Measurements from ENCODE around the gene HSPA9.
"Not testable (repeated sequence)": the region's sequence is repeated elsewhere in the genome, so short reads cannot be mapped to it uniquely, and the experiment has no call there.

Gene HSPA9

DNA sequence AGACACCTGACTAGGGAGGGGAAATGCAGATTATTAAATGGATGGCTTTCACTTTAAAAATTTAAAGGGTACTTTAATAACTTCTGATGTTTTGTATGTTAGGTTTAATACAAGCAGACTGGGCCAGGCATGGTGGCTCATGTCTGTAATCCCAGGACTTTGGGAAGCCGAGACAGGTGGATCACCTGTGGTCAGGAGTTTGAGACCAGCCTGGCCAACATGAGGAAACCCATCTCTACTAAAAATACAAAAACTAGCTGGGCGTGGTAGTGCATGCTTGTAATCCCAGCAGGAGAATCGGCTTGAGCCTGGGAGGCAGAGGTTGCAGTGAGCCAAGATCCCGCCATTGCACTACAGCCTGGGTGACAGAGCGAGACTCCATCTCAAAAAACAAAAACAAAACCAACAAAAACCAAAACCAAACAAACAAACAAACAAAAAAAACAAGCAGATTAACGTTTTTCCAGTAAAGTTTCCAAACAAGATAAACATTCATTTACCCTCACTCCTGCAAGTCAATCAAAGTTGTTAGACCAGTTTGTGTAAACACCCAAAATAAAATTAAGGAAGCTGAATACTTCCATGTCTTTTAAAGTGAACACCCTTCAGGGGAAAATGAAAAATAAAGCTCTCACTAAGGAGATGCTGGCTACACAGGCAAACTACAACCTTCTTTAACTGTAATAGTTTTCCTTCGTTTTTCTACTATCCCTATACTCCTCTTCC is 46.3 kb downstream of the HSPA9 start:
- H3K36me3 ChIP-seq (ENCODE audit: control insufficient read depth, insufficient read depth, low read length) = no peaks in the 10 kb centered on the region
- no peak overlapping the region for H3K27ac ChIP-seq (ENCODE audit: low read length)
- 100% methylated on average over 1 of the region's 7 CpGs for WGBS (ENCODE audit: insufficient coverage, insufficient read length)

GRCh38 chr5:138528208-138528607 is 47.0 kb downstream of the HSPA9 start:
- no peaks in the 10 kb centered on the region for H3K36me3 ChIP-seq (ENCODE audit: control insufficient read depth, insufficient read depth, low read length)
- no CpG with 5 or more reads among the region's 1 CpG for WGBS (ENCODE audit: insufficient coverage, insufficient read length)
- DNase-seq (ENCODE audit: low read depth, low spot score) = no peak
- no peaks in the 10 kb centered on the region for H3K4me1 ChIP-seq (ENCODE audit: control insufficient read depth, insufficient read depth, low read length)
- no peaks in the 10 kb centered on the region for H3K9me3 ChIP-seq (ENCODE audit: control insufficient read depth, insufficient read depth, low read length)
- H3K27me3 ChIP-seq (ENCODE audit: control insufficient read depth, insufficient read depth, low read length) = no peaks in the 10 kb centered on the region
- H3K4me3 ChIP-seq (ENCODE audit: low read length) = no peak overlapping the region
- H3K27ac ChIP-seq (ENCODE audit: low read length) = no peak overlapping the region

More for the DNA sequence above, 46.3 kb downstream of the HSPA9 start:
- H3K4me3 ChIP-seq (ENCODE audit: low read length) = no peak overlapping the region
- no peak for DNase-seq (ENCODE audit: low read depth, low spot score)
- H3K9me3 ChIP-seq (ENCODE audit: control insufficient read depth, insufficient read depth, low read length) = no peaks in the 10 kb centered on the region
- H3K4me1 ChIP-seq (ENCODE audit: control insufficient read depth, insufficient read depth, low read length) = no peaks in the 10 kb centered on the region
- H3K27me3 ChIP-seq (ENCODE audit: control insufficient read depth, insufficient read depth, low read length) = no peaks in the 10 kb centered on the region

- Histone ChIP-seq H3K36me3 (ENCODE audit: control insufficient read depth, insufficient read depth, low read length) (no peaks in the 10 kb centered on the region), H3K27me3 (ENCODE audit: control insufficient read depth, insufficient read depth, low read length) (no peaks in the 10 kb centered on the region), H3K4me3 (ENCODE audit: low read length) (no peak overlapping the region), H3K9me3 (ENCODE audit: control insufficient read depth, insufficient read depth, low read length) (no peaks in the 10 kb centered on the region), H3K4me1 (ENCODE audit: control insufficient read depth, insufficient read depth, low read length) (no peaks in the 10 kb centered on the region), H3K27ac (ENCODE audit: low read length) (no peak overlapping the region)
- no CpG with 5 or more reads among the region's 1 CpG for WGBS (ENCODE audit: insufficient coverage, insufficient read length)
- no peak for DNase-seq (ENCODE audit: low read depth, low spot score)
Observed at GRCh38 chr5:138527170-138527569, 48.0 kb downstream of the HSPA9 start.

DNA sequence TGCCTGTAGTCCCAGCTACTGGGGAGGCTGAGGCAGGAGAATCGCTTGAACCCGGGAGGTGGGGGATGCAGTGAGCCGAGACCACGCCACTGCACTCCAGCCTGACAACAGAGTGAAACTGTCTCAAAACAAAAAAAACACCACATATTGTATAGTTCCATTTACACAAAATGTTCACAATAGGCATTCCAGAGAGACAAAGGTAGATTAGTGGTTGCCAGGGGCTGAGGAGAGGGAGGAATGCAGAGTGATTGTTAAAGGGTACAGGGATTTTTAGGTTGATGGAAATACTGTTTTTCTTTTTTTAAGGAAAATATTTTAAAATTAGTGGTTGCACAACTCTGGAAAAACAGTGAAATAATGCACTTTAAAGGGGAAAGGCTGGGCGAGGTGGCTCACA is 51.8 kb downstream of the HSPA9 start:
- H3K9me3 ChIP-seq (ENCODE audit: control insufficient read depth, insufficient read depth, low read length) = no peaks in the 10 kb centered on the region
- no peak overlapping the region for H3K4me3 ChIP-seq (ENCODE audit: low read length)
- H3K27me3 ChIP-seq (ENCODE audit: control insufficient read depth, insufficient read depth, low read length) = no peaks in the 10 kb centered on the region
- no peaks in the 10 kb centered on the region for H3K4me1 ChIP-seq (ENCODE audit: control insufficient read depth, insufficient read depth, low read length)
- peaks cover 1% of the 10 kb centered on the region; the same call in 1 of the 2 replicates for H3K36me3 ChIP-seq (ENCODE audit: control insufficient read depth, insufficient read depth, low read length)
- WGBS (ENCODE audit: insufficient coverage, insufficient read length) = no CpG with 5 or more reads among the region's 5 CpGs
- no peak for DNase-seq (ENCODE audit: low read depth, low spot score)
- no peak overlapping the region for H3K27ac ChIP-seq (ENCODE audit: low read length)

DNA sequence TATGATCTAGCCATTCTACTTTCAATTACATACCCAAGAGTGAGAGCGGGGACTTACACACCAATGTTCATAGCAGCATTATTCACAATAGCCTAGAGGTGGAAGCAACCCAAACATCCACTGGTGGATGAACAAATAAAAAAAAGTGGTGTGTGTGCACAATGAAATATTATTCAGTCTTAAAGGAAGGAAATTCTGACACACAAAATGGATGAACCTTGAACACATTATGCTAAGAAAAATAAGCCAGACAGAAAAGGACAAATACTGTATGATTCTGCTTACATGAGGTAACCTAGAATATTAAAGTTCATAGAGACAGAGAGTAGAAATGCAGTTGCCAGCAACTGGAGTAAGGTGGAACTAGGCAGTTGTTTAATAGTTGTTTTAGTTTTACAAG is 54.2 kb downstream of the HSPA9 start:
- Histone ChIP-seq H3K27me3 (ENCODE audit: control insufficient read depth, insufficient read depth, low read length) (no peaks in the 10 kb centered on the region), H3K9me3 (ENCODE audit: control insufficient read depth, insufficient read depth, low read length) (no peaks in the 10 kb centered on the region), H3K27ac (ENCODE audit: low read length) (no peak overlapping the region), H3K4me3 (ENCODE audit: low read length) (no peak overlapping the region), H3K36me3 (ENCODE audit: control insufficient read depth, insufficient read depth, low read length) (peaks cover 9% of the 10 kb centered on the region; the same call in 1 of the 2 replicates), H3K4me1 (ENCODE audit: control insufficient read depth, insufficient read depth, low read length) (no peaks in the 10 kb centered on the region)
- no CpG with 5 or more reads among the region's 1 CpG for WGBS (ENCODE audit: insufficient coverage, insufficient read length)
- DNase-seq (ENCODE audit: low read depth, low spot score) = no peak

DNA sequence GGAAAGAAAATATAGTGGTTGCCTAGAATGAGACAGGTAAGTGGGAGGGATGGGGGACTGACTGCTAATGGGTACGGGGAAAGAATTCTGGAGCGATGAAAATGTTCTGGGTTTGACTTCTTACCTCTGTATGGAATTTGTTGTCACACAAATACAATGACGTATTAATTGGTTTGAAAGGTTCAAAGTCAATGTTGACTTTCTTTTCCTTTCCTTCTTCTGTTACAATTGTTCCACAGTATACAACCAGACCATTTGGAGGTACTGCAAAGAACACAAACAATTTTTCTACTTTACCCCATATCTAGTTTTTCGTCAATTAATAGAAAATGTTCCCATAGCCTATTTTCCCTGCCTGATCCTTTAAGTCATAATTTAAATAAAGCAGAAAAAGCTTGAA is 57.8 kb downstream of the HSPA9 start:
- Histone ChIP-seq H3K4me3 (ENCODE audit: low read length) (no peak overlapping the region), H3K36me3 (ENCODE audit: control insufficient read depth, insufficient read depth, low read length) (peaks cover 13% of the 10 kb centered on the region; the same call in 1 of the 2 replicates), H3K27ac (ENCODE audit: low read length) (no peak overlapping the region), H3K9me3 (ENCODE audit: control insufficient read depth, insufficient read depth, low read length) (no peaks in the 10 kb centered on the region), H3K4me1 (ENCODE audit: control insufficient read depth, insufficient read depth, low read length) (no peaks in the 10 kb centered on the region), H3K27me3 (ENCODE audit: control insufficient read depth, insufficient read depth, low read length) (no peaks in the 10 kb centered on the region)
- no CpG with 5 or more reads among the region's 4 CpGs for WGBS (ENCODE audit: insufficient coverage, insufficient read length)
- DNase-seq (ENCODE audit: low read depth, low spot score) = no peak

GRCh38 chr5:138515556-138516245 is 59.5 kb downstream of the HSPA9 start:
- no CpG with 5 or more reads among the region's 3 CpGs for WGBS (ENCODE audit: insufficient coverage, insufficient read length)
- Histone ChIP-seq H3K27ac (ENCODE audit: low read length) (no peak overlapping the region), H3K27me3 (ENCODE audit: control insufficient read depth, insufficient read depth, low read length) (no peaks in the 10 kb centered on the region), H3K4me1 (ENCODE audit: control insufficient read depth, insufficient read depth, low read length) (no peaks in the 10 kb centered on the region), H3K4me3 (ENCODE audit: low read length) (no peak overlapping the region), H3K36me3 (ENCODE audit: control insufficient read depth, insufficient read depth, low read length) (peaks cover 15% of the 10 kb centered on the region; the same call in 1 of the 2 replicates), H3K9me3 (ENCODE audit: control insufficient read depth, insufficient read depth, low read length) (no peaks in the 10 kb centered on the region)
- DNase-seq (ENCODE audit: low read depth, low spot score) = no peak

DNA sequence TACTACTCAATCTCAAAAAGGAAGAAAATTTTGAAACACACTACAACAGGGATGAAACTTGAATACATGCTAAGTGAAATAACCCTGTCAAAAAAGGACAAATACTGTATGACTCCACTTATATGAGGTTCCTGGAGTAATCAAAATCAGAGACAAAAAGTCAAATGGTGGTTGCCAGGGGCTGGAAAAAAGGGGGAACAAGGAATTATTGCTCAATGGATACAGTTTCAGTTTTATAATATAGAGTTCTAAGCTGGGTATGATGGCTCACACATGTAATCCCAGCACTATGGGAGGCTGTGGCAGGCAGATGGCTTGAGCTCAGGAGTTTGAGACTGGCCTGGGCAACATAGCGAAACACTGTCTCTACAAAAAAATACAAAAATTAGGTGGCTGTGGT is 61.2 kb downstream of the HSPA9 start:
- DNase-seq (ENCODE audit: low read depth, low spot score) = no peak
- no peaks in the 10 kb centered on the region for H3K27me3 ChIP-seq (ENCODE audit: control insufficient read depth, insufficient read depth, low read length)
- H3K4me3 ChIP-seq (ENCODE audit: low read length) = no peak overlapping the region
- WGBS (ENCODE audit: insufficient coverage, insufficient read length) = no CpG with 5 or more reads among the region's 1 CpG
- no peaks in the 10 kb centered on the region for H3K4me1 ChIP-seq (ENCODE audit: control insufficient read depth, insufficient read depth, low read length)
- peaks cover 16% of the 10 kb centered on the region; the same call in 1 of the 2 replicates for H3K36me3 ChIP-seq (ENCODE audit: control insufficient read depth, insufficient read depth, low read length)
- no peak overlapping the region for H3K27ac ChIP-seq (ENCODE audit: low read length)
- H3K9me3 ChIP-seq (ENCODE audit: control insufficient read depth, insufficient read depth, low read length) = no peaks in the 10 kb centered on the region

GRCh38 chr5:138508958-138509357 is 66.2 kb downstream of the HSPA9 start:
- Histone ChIP-seq H3K27ac (ENCODE audit: low read length) (no peak overlapping the region), H3K9me3 (ENCODE audit: control insufficient read depth, insufficient read depth, low read length) (no peaks in the 10 kb centered on the region), H3K36me3 (ENCODE audit: control insufficient read depth, insufficient read depth, low read length) (peaks cover 18% of the 10 kb centered on the region; the same call in 1 of the 2 replicates), H3K4me1 (ENCODE audit: control insufficient read depth, insufficient read depth, low read length) (no peaks in the 10 kb centered on the region), H3K4me3 (ENCODE audit: low read length) (no peak overlapping the region), H3K27me3 (ENCODE audit: control insufficient read depth, insufficient read depth, low read length) (no peaks in the 10 kb centered on the region)
- no CpG with 5 or more reads among the region's 3 CpGs for WGBS (ENCODE audit: insufficient coverage, insufficient read length)
- no peak for DNase-seq (ENCODE audit: low read depth, low spot score)

DNA sequence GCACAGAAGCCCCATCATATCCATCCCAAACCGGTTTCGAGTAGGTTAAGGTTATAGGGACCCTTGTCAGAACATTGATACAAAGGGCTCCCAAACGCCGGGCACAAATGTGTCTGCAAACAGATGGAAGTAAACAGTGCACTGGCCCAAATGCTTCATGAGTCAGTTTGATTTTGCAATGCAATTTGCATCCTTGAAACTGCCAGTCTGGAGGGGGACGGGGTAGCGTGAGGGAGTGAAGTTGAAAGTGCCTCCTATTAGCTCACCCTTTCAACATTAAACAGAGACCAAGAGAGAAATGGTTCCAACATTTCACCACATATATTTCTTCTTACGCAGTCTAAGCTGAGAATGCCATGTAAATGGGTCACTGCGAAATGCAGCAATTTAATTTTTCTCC is 67.7 kb downstream of the HSPA9 start:
- not testable (repeated sequence) for H3K4me1 ChIP-seq (ENCODE audit: control insufficient read depth, insufficient read depth, low read length); H3K27ac ChIP-seq (ENCODE audit: low read length); H3K27me3 ChIP-seq (ENCODE audit: control insufficient read depth, insufficient read depth, low read length); H3K9me3 ChIP-seq (ENCODE audit: control insufficient read depth, insufficient read depth, low read length); H3K4me3 ChIP-seq (ENCODE audit: low read length); DNase-seq (ENCODE audit: low read depth, low spot score)
- WGBS (ENCODE audit: insufficient coverage, insufficient read length) = no CpG with 5 or more reads among the region's 8 CpGs
- peaks cover 14% of the 10 kb centered on the region; the same call in 1 of the 2 replicates for H3K36me3 ChIP-seq (ENCODE audit: control insufficient read depth, insufficient read depth, low read length)

All from iPS DF 6.9 (cell line).